ENCODE results near the gene MGLL. TPM values are rescaled to one million over a fixed set of nuclear protein-coding genes. Genes with fewer than 3 reads are reported as not detected.

Gene MGLL
- total RNA-seq, 2 experiments from 2014 or later: 19.2 to 21.6 TPM

GRCh38 chr3:127853681-127854080 is 31.4 kb upstream of the MGLL start:
- intact Hi-C loops (cut with micrococcal nuclease; ENCODE audit: unreplicated experiment): no loop called here
- H4K20me1 ChIP-seq (ENCODE audit: insufficient read depth, low read length): no peaks in the 10 kb centered on the region
- peak overlapping the region; percentile 39 for H3K4me2 ChIP-seq (ENCODE audit: low read length)
- POLR2A ChIA-PET: no interaction called here
- H3K36me3 ChIP-seq (ENCODE audit: insufficient read depth, low read length): no peaks in the 10 kb centered on the region
- H3K9me2 ChIP-seq (ENCODE audit: insufficient read depth, low read length): no peaks in the 10 kb centered on the region
- BruUV-seq (replicated peaks): no TSS peak
- no peak overlapping the region for H3K27ac ChIP-seq (ENCODE audit: low read depth, low read length, poor library complexity, severe bottlenecking)
- CTCF ChIA-PET (ENCODE audit: unreplicated experiment): no interaction called here
- H3K4me3 ChIP-seq (ENCODE audit: low read depth, low read length, poor library complexity, severe bottlenecking): peak overlapping the region; percentile 26
- DNase-seq (ENCODE audit: low spot score): peak; percentile 46
- peak overlapping the region; percentile 41; the same call in 1 of the 2 replicates for H2AFZ ChIP-seq (ENCODE audit: low read length)
- H3K4me1 ChIP-seq (ENCODE audit: insufficient read depth, low read length, poor library complexity, severe bottlenecking): no peaks in the 10 kb centered on the region
- H3K9me3 ChIP-seq (ENCODE audit: low read length): no peaks in the 10 kb centered on the region
- H3K79me2 ChIP-seq (ENCODE audit: insufficient read depth, low read depth, low read length): no peaks in the 10 kb centered on the region
- TF ChIP-seq EZH2phosphoT487 (IDR thresholded peaks at IDR 0.05; ENCODE audit: borderline replicate concordance, low read depth, low read length) (no peak), CTCF (conservative IDR thresholded peaks at IDR 0.05; ENCODE audit: low read length) (peak; percentile 57)

GRCh38 chr3:127851899-127852298 is 29.6 kb upstream of the MGLL start:
- no peaks in the 10 kb centered on the region for H3K36me3 ChIP-seq (ENCODE audit: insufficient read depth, low read length)
- H3K4me1 ChIP-seq (ENCODE audit: insufficient read depth, low read length, poor library complexity, severe bottlenecking): no peaks in the 10 kb centered on the region
- ChIA-PET POLR2A (no interaction called here), CTCF (ENCODE audit: unreplicated experiment) (no interaction called here)
- no peaks in the 10 kb centered on the region for H3K79me2 ChIP-seq (ENCODE audit: insufficient read depth, low read depth, low read length)
- H3K4me2 ChIP-seq (ENCODE audit: low read length): no peak overlapping the region
- H4K20me1 ChIP-seq (ENCODE audit: insufficient read depth, low read length): no peaks in the 10 kb centered on the region
- H3K9me3 ChIP-seq (ENCODE audit: low read length): no peaks in the 10 kb centered on the region
- TF ChIP-seq EZH2phosphoT487 (IDR thresholded peaks at IDR 0.05; ENCODE audit: borderline replicate concordance, low read depth, low read length) (no peak), CTCF (conservative IDR thresholded peaks at IDR 0.05; ENCODE audit: low read length) (no peak)
- no peaks in the 10 kb centered on the region for H3K9me2 ChIP-seq (ENCODE audit: insufficient read depth, low read length)
- BruUV-seq (replicated peaks): no TSS peak
- intact Hi-C loops (cut with micrococcal nuclease; ENCODE audit: unreplicated experiment): no loop called here
- H3K4me3 ChIP-seq (ENCODE audit: low read depth, low read length, poor library complexity, severe bottlenecking): no peak overlapping the region
- no peak overlapping the region for H2AFZ ChIP-seq (ENCODE audit: low read length)
- H3K27ac ChIP-seq (ENCODE audit: low read depth, low read length, poor library complexity, severe bottlenecking): no peak overlapping the region
- DNase-seq (ENCODE audit: low spot score): no peak

- POLR2A ChIA-PET: no interaction called here
- Histone ChIP-seq H2AFZ (ENCODE audit: low read length) (no peak overlapping the region), H3K79me2 (ENCODE audit: insufficient read depth, low read depth, low read length) (no peaks in the 10 kb centered on the region), H3K4me3 (ENCODE audit: low read depth, low read length, poor library complexity, severe bottlenecking) (no peak overlapping the region), H3K4me1 (ENCODE audit: insufficient read depth, low read length, poor library complexity, severe bottlenecking) (peaks cover 3% of the 10 kb centered on the region), H3K27ac (ENCODE audit: low read depth, low read length, poor library complexity, severe bottlenecking) (no peak overlapping the region), H3K4me2 (ENCODE audit: low read length) (no peak overlapping the region), H3K36me3 (ENCODE audit: insufficient read depth, low read length) (no peaks in the 10 kb centered on the region), H3K9me2 (ENCODE audit: insufficient read depth, low read length) (no peaks in the 10 kb centered on the region), H3K9me3 (ENCODE audit: low read length) (no peaks in the 10 kb centered on the region), H4K20me1 (ENCODE audit: insufficient read depth, low read length) (no peaks in the 10 kb centered on the region)
- intact Hi-C loops (cut with micrococcal nuclease; ENCODE audit: unreplicated experiment): no loop called here
- no TSS peak for BruUV-seq (replicated peaks)
- no peak for DNase-seq (ENCODE audit: low spot score)
- CTCF ChIA-PET (ENCODE audit: unreplicated experiment): no interaction called here
- TF ChIP-seq EZH2phosphoT487 (IDR thresholded peaks at IDR 0.05; ENCODE audit: borderline replicate concordance, low read depth, low read length): no peak
- TF ChIP-seq CTCF (conservative IDR thresholded peaks at IDR 0.05; ENCODE audit: low read length): no peak
Measured at GRCh38 chr3:127849368-127849767, 27.1 kb upstream of the MGLL start.

All from OCI-LY7 (cell line).